ENCODE measurements around the gene SYTL2. TPM values are rescaled to one million over a fixed set of nuclear protein-coding genes. Genes with fewer than 3 reads are reported as not detected.

SYTL2 gene
- polyA plus RNA-seq, 1 of the 3 experiments (the other 2 are of a cell fraction), result 36.0 TPM

DNA sequence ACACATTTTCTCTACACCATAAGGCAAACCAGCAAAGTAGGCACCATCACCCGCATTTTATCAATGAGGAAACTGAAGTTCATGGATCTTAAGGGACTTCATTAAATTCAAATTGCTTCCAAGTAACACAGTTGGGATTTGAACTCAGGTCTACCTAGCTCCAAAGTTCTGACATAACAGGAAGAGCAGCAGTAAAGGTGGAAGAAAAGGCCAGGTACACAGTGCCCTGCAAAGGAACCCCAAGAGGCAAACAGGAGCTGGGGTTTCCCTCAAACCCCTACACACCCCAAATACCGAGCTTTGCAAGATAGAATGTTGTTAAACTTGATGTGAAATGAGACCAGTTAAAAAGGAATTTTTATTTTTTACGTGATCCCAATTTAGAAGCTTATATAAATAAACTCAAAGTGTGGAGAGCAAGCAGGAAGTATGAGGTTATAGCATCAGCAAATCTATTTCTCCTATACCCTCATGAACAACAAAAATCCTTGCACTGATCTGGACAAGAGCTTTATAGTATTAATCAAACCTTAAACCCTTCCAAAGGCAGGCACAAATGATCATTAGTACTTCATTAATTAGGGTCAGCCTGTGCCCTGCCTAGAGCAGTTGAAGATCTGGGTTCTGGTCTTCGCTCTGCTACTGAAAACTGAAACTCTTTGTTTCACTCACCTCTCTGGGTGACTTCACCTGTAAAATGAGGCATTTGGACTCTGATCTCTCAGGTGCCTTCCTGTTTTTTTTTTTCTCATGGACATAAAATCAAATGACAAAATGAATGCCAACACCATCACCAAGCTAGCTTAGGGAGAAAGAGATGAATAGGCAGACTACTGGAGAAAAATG, 36.5 kb downstream of the SYTL2 start:
- Histone ChIP-seq H3K27me3 (ENCODE audit: insufficient read depth) (no peaks in the 10 kb centered on the region), H3F3A (replicated peaks; ENCODE audit: insufficient read depth) (no peaks in the 10 kb centered on the region), H3K79me2 (ENCODE audit: insufficient read depth) (no peaks in the 10 kb centered on the region), H3K27ac (ENCODE audit: low read depth in 2 of 2, low read length in 1 of 2) (no peak overlapping the region), H4K20me1 (ENCODE audit: insufficient read depth) (no peaks in the 10 kb centered on the region), H3K4me3 (ENCODE audit: low read depth in 2 of 2, low read length in 1 of 2) (no peak overlapping the region), H3K9me3 (no peaks in the 10 kb centered on the region), H3K4me1 (ENCODE audit: control insufficient read depth in 1 of 2, insufficient read depth in 2 of 2, low read depth in 1 of 2, low read length in 1 of 2) (no peaks in the 10 kb centered on the region), H2AFZ (ENCODE audit: low read depth) (no peak overlapping the region), H3K9me2 (no peaks in the 10 kb centered on the region), H3K4me2 (no peak overlapping the region), H3K36me3 (replicated peaks in 1 of 2; ENCODE audit: control insufficient read depth in 1 of 2, insufficient read depth in 2 of 2, low read length in 1 of 2) (no peaks in the 10 kb centered on the region), H3K9ac (no peak overlapping the region)
- DNase-seq, result no peak
- ChIA-PET CTCF (interaction anchor here (1.6 kb wide), 1 partner anchor 22 kb away, joined by 3 read pairs; no protein-coding TSS in a partner anchor), POLR2A (no interaction called here)
- TF ChIP-seq RCOR1 (IDR thresholded peaks at IDR 0.05; ENCODE audit: low read length) (no peak), TEAD4 (IDR thresholded peaks at IDR 0.05; ENCODE audit: borderline replicate concordance, insufficient read depth) (no peak)
- TF ChIP-seq, protein P1, sequence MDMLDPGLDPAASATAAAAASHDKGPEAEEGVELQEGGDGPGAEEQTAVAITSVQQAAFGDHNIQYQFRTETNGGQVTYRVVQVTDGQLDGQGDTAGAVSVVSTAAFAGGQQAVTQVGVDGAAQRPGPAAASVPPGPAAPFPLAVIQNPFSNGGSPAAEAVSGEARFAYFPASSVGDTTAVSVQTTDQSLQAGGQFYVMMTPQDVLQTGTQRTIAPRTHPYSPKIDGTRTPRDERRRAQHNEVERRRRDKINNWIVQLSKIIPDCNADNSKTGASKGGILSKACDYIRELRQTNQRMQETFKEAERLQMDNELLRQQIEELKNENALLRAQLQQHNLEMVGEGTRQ (IDR thresholded peaks at IDR 0.05; ENCODE audit: borderline replicate concordance, low read depth, low read length), result no peak
- WGBS (ENCODE audit: low lambda C conversion rate), result 69% methylated on average over 4 of the region's 4 CpGs

DNA sequence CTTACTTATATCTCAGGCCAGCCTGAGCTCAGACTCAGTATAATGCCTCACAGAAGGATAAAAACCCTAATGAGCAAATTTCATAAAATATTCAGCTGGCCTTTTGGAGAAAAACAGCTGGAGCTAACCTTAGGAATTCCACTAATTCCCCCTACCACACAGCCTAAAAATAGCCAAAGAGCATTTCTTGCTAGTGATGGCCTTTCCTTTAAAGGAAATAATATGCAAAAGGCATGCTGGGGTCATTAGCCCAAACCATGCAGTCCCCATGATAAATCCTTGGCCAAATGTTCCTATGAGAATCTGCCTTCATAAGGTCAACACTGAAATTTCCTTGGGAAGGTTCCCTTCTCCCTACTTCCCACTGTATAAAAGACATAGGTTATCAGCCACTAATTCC, 38.2 kb downstream of the SYTL2 start:
- Histone ChIP-seq H3K27ac (ENCODE audit: low read depth in 2 of 2, low read length in 1 of 2) (peak overlapping the region in 1 of 2 experiments; percentile 22; a peak in 1 of 4 replicates), H4K20me1 (ENCODE audit: insufficient read depth) (no peaks in the 10 kb centered on the region), H3K4me1 (ENCODE audit: control insufficient read depth in 1 of 2, insufficient read depth in 2 of 2, low read depth in 1 of 2, low read length in 1 of 2) (no peaks in the 10 kb centered on the region), H3F3A (replicated peaks; ENCODE audit: insufficient read depth) (no peaks in the 10 kb centered on the region), H3K9ac (no peak overlapping the region), H3K4me3 (ENCODE audit: low read depth in 2 of 2, low read length in 1 of 2) (no peak overlapping the region), H3K79me2 (ENCODE audit: insufficient read depth) (no peaks in the 10 kb centered on the region), H3K9me3 (no peaks in the 10 kb centered on the region), H3K36me3 (replicated peaks in 1 of 2; ENCODE audit: control insufficient read depth in 1 of 2, insufficient read depth in 2 of 2, low read length in 1 of 2) (no peaks in the 10 kb centered on the region), H3K4me2 (no peak overlapping the region), H3K27me3 (ENCODE audit: insufficient read depth) (no peaks in the 10 kb centered on the region), H3K9me2 (no peaks in the 10 kb centered on the region), H2AFZ (ENCODE audit: low read depth) (no peak overlapping the region)
- DNase-seq, result no peak
- ChIA-PET CTCF (interaction anchor here (1.6 kb wide), 1 partner anchor 22 kb away, joined by 5 read pairs; no protein-coding TSS in a partner anchor), POLR2A (no interaction called here)
- TF ChIP-seq RFX5 (IDR thresholded peaks at IDR 0.05; ENCODE audit: low read length), result no peak
- TF ChIP-seq RCOR1 (IDR thresholded peaks at IDR 0.05; ENCODE audit: low read length), result no peak
- TF ChIP-seq RXRA (IDR thresholded peaks at IDR 0.05; ENCODE audit: borderline replicate concordance, low read depth), result no peak
- TF ChIP-seq, protein P2, sequence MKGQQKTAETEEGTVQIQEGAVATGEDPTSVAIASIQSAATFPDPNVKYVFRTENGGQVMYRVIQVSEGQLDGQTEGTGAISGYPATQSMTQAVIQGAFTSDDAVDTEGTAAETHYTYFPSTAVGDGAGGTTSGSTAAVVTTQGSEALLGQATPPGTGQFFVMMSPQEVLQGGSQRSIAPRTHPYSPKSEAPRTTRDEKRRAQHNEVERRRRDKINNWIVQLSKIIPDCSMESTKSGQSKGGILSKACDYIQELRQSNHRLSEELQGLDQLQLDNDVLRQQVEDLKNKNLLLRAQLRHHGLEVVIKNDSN (IDR thresholded peaks at IDR 0.05; ENCODE audit: borderline replicate concordance, low read depth), result no peak
- TF ChIP-seq, protein P3, sequence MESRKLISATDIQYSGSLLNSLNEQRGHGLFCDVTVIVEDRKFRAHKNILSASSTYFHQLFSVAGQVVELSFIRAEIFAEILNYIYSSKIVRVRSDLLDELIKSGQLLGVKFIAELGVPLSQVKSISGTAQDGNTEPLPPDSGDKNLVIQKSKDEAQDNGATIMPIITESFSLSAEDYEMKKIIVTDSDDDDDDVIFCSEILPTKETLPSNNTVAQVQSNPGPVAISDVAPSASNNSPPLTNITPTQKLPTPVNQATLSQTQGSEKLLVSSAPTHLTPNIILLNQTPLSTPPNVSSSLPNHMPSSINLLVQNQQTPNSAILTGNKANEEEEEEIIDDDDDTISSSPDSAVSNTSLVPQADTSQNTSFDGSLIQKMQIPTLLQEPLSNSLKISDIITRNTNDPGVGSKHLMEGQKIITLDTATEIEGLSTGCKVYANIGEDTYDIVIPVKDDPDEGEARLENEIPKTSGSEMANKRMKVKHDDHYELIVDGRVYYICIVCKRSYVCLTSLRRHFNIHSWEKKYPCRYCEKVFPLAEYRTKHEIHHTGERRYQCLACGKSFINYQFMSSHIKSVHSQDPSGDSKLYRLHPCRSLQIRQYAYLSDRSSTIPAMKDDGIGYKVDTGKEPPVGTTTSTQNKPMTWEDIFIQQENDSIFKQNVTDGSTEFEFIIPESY (IDR thresholded peaks at IDR 0.05; ENCODE audit: borderline replicate concordance, low read depth), result no peak
- TF ChIP-seq TAF1 (IDR thresholded peaks at IDR 0.05; ENCODE audit: borderline replicate concordance, low read depth, low read length), result no peak
- no peak for TF ChIP-seq MEF2A (IDR thresholded peaks at IDR 0.05; ENCODE audit: borderline replicate concordance, low read depth)
- no peak for TF ChIP-seq TCF12 (IDR thresholded peaks at IDR 0.05)
- no peak for TF ChIP-seq FOSL2 (IDR thresholded peaks at IDR 0.05; ENCODE audit: borderline replicate concordance, low read depth)
- no peak for TF ChIP-seq JUND (IDR thresholded peaks at IDR 0.05)
- TF ChIP-seq TEAD4 (IDR thresholded peaks at IDR 0.05; ENCODE audit: borderline replicate concordance, insufficient read depth), result no peak
- TF ChIP-seq MXI1 (IDR thresholded peaks at IDR 0.05; ENCODE audit: low read depth, low read length), result no peak
- TF ChIP-seq EP300 (IDR thresholded peaks at IDR 0.05; ENCODE audit: borderline replicate concordance in 1 of 2, low read depth in 1 of 2, low read length in 1 of 2), result no peak
- TF ChIP-seq GATA2 (CRISPR knock-in tag; IDR thresholded peaks at IDR 0.05), result no peak
- TF ChIP-seq, protein P1 (IDR thresholded peaks at IDR 0.05; ENCODE audit: borderline replicate concordance, low read depth, low read length), result no peak
- no peak for TF ChIP-seq ELF1 (IDR thresholded peaks at IDR 0.05)
- no peak for TF ChIP-seq NRF1 (IDR thresholded peaks at IDR 0.05; ENCODE audit: low read depth, low read length)
- no peak for TF ChIP-seq GABPA (IDR thresholded peaks at IDR 0.05; ENCODE audit: low read depth)

Measured in SK-N-SH (cell line).